Non-pigmented ciliary epithelial cell (primary cell): ENCODE data around the gene ITSN1.
"Not testable (repeated sequence)": the region's sequence is repeated elsewhere in the genome, so short reads cannot be mapped to it uniquely, and the experiment has no call there.

ENCODE experiments used
- DNase-seq: peaks from one replicate; pipeline ENCODE4 v3.0.0-alpha.2; 2010; ENCODE audit warnings: low read depth

ITSN1 gene

GRCh38 chr21:33843216-33843615 is 200.9 kb downstream of the ITSN1 start:
- no peak for DNase-seq

GRCh38 chr21:33844104-33844889 is 202.0 kb downstream of the ITSN1 start:
- DNase-seq = no peak

GRCh38 chr21:33844890-33845205 is 202.5 kb downstream of the ITSN1 start:
- no peak for DNase-seq

- no peak for DNase-seq
Observed at GRCh38 chr21:33846141-33846540, 203.8 kb downstream of the ITSN1 start.

GRCh38 chr21:33847588-33848248 is 205.4 kb downstream of the ITSN1 start:
- no peak for DNase-seq

GRCh38 chr21:33848249-33848953 is 206.1 kb downstream of the ITSN1 start:
- no peak for DNase-seq

GRCh38 chr21:33849834-33850233 is 207.5 kb downstream of the ITSN1 start:
- no peak for DNase-seq

GRCh38 chr21:33850401-33850800 is 208.1 kb downstream of the ITSN1 start:
- no peak for DNase-seq

GRCh38 chr21:33850985-33851384 is 208.7 kb downstream of the ITSN1 start:
- DNase-seq = no peak

GRCh38 chr21:33852485-33852884 is 210.2 kb downstream of the ITSN1 start:
- no peak for DNase-seq

- DNase-seq = no peak
Observed at GRCh38 chr21:33854604-33855003, 212.3 kb downstream of the ITSN1 start.

GRCh38 chr21:33855190-33855589 is 212.9 kb downstream of the ITSN1 start:
- DNase-seq = no peak

GRCh38 chr21:33856893-33857527 is 214.7 kb downstream of the ITSN1 start:
- DNase-seq = no peak

- no peak for DNase-seq
Observed at GRCh38 chr21:33857846-33858666, 215.8 kb downstream of the ITSN1 start.

- DNase-seq = no peak
Observed at GRCh38 chr21:33858667-33859372, 216.5 kb downstream of the ITSN1 start.

- DNase-seq = no peak
Observed at GRCh38 chr21:33859373-33860102, 217.2 kb downstream of the ITSN1 start.

GRCh38 chr21:33860332-33860879 is 218.1 kb downstream of the ITSN1 start:
- DNase-seq = no peak

GRCh38 chr21:33861125-33861524 is 218.8 kb downstream of the ITSN1 start:
- no peak for DNase-seq

GRCh38 chr21:33863191-33863590 is 220.9 kb downstream of the ITSN1 start:
- not testable (repeated sequence) for DNase-seq

- DNase-seq = no peak
Observed at GRCh38 chr21:33864150-33864549, 221.8 kb downstream of the ITSN1 start.
